Measurements from ENCODE around the gene ZNF207.

DNA sequence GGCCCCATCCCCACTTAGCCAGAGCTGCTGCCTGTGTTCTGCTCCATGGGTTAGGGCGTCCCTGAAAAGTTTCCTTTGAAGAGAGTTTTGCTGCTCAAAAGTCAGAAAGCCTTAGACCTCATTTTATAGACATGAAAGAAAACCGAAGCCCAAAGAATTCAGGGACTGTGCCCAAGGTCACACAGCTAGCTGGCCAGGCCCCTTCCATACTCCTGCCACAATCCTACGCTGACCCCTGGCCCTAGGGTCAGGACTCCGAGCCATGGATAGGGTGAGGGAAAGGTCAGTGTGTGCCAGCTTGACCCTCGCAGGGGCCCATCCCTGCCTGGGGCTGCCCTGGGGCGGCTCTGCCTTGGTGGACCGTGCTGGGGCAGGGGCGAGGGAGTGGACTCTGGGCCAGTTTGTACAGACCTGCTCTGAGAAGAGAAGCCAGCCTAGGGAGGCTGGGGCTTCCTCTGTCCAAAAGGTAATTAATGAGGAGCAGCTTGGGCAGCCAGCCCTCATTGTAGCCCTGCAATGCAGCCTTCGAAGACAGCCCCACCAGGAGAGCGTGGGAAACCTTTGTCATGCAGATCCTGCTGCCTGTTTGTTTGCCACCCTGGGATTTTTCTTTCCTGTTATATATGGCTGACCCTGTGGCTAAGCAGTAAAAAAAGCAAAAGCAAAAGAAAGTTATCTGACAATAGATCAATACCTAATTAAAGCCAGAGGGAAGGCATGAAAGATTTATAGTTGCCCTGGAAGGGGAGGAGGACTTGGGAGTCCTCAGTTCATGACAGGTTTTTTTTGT is 46.9 kb upstream of the ZNF207 start:
- no peak for TF ChIP-seq FOXA1 (IDR thresholded peaks at IDR 0.05)
- TF ChIP-seq NFRKB (IDR thresholded peaks at IDR 0.05): no peak
- TF ChIP-seq, protein P1, sequence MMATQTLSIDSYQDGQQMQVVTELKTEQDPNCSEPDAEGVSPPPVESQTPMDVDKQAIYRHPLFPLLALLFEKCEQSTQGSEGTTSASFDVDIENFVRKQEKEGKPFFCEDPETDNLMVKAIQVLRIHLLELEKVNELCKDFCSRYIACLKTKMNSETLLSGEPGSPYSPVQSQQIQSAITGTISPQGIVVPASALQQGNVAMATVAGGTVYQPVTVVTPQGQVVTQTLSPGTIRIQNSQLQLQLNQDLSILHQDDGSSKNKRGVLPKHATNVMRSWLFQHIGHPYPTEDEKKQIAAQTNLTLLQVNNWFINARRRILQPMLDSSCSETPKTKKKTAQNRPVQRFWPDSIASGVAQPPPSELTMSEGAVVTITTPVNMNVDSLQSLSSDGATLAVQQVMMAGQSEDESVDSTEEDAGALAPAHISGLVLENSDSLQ (IDR thresholded peaks at IDR 0.05): peak; percentile 86
- TF ChIP-seq ELF4 (IDR thresholded peaks at IDR 0.05): no peak
- no peak for TF ChIP-seq SUZ12 (IDR thresholded peaks at IDR 0.05)
- TF ChIP-seq BHLHE40 (IDR thresholded peaks at IDR 0.05; ENCODE audit: borderline replicate concordance): no peak
- no peak for TF ChIP-seq SP1 (IDR thresholded peaks at IDR 0.05)
- no peak for TF ChIP-seq ZNF384 (IDR thresholded peaks at IDR 0.05)

Measured in HEK293T (cell line).